SKM-1 (cell line): ENCODE results near the gene TTC21A.

Experiments
- DNase-seq: peaks from one replicate; lab custom pipeline; 2025; ENCODE audit not compliant: unreplicated experiment; lab: John Stamatoyannopoulos, UW

TTC21A gene

DNA sequence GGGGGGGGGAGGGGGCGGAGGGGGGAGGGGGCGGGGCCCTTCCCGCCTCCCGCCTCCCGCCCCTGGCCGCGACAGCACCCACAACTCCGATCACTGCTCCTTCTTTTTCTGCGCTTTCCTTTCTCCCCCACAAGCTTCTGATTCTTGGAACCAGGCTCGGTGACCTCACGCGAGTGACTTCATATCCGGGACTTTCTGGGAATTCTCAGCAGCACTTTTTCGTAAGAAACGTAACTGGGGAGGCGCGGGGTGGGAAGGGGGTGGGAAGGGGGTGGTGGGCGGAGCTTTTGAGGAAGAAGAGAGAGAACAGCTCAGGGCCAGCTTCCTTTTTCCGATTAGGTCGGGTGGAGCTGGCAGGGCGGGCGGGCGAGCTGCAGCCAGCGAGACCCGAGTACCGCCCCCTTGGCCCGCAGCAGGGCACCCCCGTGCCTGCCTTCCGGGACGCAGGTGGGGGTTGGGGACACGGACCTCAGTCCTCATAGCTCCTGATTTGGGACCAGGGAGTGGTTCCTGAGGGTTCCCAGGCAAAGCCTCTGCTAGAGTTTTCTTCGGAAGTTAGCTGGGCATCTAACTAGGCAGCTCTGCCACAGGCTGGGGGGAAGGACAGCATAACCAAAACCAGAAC is 70.3 kb downstream of the TTC21A start:
- peak; percentile 73 for DNase-seq

DNA sequence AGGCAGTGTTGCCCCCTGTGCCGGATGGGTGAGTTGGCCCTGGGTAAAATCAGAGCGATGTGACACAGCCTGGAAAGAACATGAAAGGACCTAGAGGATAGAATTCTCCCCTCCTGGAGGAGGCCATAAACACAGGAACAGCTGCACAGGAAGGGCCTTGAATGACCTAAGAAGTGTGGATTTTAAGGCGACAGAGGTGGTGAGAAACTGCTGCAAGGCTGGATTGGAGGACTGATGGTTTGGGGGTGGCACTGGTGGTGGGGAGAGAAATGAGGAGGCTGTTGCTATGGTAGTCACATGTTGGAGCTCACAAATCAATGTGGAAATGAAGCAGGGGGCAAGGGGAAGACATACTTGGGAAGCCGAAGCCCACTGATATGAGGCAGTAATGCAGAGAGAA is 71.1 kb downstream of the TTC21A start:
- DNase-seq, result no peak

DNA sequence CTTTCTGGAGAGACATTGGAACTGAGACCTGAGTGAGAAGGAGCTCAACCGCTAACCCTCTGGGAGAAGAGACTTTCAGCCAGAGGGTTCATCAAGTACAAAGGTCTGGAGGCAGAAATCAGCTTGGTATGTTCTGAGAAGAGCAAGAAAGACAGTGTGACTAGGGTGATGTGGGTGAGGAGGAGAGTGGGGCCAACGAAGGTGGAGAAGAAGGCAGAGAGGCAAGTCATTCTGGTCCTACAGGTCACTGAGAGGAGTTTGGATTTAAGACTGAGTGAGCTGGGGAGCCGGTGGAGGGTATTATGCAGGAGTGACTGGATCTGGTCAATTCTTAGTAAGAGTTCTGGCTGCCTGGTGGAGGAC is 72.7 kb downstream of the TTC21A start:
- no peak for DNase-seq

DNA sequence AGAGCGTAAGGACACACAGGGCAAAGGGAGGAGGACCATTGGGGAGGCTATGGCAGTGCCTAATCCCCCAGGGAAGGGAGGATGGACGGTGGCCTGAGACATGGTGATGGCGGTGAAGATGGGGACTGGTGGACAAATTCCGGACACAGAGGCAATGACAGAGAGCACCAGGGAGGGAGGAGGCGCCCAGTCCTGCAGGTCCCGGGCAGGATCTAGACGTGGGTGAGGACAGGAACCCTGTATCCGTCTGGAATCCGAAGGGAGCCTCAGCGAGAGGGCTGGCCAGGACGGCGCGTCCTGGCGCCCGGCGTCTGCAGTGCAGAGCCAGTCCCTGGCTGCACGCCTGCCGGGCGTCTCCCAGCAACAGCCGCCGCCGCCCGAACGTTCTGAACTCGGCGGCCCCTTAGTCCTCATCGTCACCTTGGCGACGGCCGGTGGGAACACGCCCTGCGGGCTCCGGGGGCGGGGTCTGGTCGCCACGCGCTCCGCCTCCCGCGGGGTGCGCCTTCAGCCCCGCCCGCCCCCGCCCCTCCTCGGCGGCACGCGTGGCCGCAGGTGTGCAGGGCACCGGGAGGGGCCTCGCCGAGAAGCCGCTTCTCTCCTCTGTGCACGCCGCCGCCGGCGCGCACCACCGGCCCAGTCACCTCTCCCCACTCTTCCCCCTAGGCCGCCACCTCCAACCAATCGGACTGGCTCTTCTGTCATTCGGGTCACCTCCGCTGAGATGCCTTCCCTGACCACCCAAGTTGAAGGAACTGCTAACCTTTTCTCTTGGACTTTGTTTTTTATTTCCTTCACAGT is 73.3 kb downstream of the TTC21A start:
- peak; percentile 50 for DNase-seq

DNA sequence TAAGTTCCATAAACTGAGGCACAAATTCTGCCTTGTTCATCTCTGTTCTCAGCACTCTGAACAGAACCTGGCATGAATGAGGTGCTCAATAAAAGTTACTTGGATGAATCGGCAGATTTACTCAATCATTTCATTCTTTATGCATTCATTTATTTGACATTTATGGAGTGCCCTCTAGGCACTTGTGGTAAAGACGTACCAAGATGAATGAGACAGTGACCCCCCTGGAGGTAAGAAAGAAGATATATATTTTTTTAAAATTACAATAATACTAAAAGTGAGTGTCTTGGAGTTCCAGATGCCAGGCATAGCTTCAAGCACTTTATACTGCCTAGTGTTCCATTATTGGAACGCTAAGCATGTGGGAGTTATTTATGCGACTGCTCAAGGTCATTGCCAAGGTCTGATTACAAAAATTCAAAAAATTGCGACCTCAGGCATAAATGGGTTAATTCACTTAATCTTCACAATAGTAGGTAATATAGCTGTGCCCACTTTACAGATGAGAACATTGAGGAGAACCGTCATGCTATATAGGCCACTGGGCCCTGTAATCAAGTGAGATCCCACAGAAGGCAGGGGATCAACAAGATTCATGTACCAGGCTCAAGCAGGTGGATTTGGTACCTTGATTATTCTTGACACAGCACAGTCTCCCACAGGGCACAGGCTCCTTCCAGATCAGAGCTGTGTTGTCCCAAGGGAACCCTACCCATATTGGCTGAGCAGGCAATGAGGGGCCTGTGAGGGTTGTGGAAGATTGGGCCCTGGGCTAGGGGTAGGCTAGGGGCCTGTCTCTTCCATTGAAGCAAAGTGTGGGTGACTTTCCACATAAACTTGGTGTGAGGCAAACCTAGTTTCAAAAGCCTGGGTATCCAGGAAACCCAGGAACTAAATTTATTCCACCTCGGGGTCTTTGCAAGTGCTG is 74.2 kb downstream of the TTC21A start:
- no peak for DNase-seq

DNA sequence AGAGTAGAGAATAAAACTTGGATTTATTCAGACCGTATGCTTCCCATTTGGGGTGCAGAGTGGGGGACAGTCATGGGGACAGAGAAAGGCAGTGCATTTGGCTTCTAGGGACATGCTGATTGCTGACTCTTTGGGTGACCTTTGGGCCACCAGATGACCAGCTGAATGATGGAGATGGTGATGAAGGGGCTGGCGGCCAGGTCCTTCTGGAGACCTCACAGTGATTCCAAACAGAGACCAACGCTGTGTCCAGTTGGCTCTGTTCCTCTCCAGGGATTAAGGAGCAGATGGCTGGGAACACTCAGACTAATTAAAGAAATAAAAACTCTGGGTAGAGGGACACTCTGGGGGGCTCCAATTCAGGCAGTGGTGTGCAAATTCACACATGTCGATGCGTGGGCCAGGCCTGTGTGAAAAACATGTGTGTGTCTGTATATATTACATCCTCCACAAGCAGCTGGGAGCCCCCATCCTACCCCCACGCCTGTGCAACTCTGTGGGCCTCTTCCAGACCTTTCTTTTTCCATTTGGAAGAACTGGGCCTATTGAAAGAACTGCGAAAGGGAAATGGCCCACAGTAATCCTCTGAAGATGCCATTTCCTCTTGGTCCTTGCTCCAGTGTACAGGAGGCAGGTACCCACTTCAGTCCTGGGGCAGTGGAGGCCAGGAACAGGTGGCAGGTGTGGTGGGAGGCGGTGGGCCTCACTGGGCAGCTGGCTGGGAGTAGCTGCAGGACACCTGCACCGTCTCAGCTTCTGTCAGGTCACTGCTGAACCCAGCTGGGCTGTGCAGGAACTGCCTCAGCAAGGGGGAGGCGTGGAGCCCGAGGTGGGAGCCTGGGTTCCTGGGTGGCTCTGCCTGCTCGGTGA is 76.0 kb downstream of the TTC21A start:
- no peak for DNase-seq

DNA sequence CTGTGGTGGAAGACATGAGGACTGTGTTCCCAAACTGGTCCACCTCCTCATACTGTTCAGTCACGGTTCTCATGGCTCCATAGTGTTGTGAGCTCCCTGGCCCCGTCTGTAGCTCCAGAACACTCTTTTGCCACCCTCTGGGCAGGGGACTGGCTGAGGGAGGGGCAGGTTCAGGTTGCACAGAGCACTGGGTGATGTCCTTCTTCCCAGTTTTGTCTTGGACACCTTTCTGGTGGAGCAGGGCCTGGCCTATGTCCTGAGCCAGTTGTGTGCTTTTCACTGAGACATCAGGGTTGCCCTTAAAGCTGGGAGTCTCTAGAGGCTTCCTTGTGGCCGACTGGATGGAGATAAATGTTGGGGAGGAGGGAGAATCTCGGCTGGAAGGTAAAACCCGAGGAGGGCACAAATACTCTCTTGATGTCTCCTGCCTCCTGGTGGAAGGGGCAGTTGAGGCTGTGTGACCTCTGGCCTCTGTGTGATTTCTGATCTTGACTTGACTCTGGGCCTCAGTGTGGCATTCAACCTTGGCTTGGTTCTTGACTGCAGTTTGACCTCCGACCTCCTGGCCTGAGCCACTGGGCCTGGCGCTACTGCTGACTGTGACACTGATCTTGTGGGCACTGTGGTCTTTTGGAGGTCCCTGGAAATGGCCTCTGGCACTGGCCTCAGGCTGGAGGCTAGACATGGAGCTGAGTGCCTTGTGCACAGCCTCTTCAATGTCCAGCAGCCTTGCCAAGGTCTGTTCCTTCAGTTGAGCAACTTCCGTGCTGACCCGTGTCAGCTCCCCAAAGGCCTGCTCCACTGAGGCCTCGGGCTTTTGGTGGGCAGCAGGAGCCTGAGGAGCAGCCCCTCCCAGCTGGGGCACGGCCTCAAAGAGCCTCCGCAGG is 76.8 kb downstream of the TTC21A start:
- DNase-seq, result no peak

DNA sequence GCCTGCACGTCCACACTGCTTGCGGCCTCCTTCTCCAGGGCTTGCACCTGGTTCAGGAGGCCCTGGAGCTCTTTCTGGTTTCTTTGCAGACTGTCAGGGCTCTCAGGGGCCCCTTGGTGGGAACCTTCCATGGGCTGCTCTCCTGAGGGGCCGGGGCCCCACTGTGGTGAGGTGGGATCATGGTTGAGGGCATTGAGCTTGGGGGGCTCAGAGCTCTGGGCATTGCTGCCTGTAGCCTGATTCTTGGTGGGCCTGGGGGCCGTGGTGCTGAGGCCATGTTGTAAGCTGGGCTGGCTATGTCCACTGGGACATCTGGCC is 77.4 kb downstream of the TTC21A start:
- DNase-seq, result no peak

DNA sequence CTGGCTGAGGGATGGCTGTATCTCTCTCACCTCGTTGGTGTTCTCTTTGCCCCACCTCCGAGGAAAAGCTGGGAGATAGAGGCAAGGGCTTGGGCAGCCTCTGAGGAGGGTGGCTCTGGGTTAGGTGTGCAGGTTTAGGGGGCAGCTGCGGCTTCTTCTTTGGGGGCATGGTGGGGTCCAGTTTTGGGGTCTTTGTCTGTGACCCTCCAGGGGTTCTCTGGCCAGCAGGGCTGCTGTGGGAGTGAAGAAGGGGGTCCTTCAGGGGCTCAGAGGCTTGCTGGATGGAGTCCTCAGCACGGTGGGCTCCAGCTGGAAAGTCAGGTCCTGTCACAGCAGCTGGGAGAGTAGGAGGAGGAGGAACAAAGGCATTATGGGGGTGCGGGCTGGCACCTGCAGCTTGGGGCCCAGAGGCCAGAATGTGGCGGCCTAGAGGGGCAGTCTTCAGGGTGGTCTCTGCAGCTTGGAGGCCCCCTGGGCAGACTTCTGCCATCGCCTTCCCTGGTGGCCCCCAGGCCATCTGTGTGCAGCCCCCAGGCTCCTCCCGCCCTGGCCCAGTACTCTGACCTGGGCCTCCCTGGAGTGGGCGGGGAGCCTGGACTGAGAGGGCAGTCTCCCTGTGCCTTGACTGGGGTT is 78.0 kb downstream of the TTC21A start:
- no peak for DNase-seq

DNA sequence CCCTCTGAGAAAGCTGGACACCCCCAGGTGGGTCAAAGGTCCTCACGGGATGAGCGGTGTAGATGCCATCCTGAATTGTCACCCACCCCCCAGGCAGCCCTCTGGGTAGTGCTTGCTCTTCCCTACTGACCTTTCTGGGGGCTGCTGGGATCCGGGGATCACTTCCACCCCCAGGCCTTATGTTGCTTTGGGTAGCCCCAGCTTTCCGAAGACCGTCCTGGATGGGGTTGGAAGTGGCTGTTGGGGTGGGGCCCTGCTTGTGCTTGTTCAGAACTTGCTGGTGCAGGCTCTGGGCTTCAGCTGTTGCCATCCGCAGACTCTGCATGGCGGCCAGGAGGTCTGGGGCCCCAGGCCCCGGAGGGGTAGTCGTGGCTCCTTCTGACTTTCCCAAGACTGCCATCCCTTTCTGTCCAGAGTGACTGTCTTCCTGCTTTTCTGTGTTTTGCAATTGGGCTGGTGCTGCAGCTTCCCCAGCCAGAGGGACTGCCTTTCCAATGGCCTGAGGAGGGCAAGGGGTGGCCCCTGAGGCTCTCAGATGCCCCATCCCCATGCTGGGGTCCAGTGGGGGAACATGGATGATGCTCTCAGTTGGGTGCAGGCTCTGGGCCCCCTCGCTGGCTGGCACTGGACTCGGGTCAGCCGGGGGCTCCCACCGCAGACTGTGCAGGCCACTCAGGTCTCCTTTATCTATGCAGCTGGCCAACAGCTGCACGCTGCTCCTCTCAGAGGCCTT is 78.6 kb downstream of the TTC21A start:
- DNase-seq, result no peak

DNA sequence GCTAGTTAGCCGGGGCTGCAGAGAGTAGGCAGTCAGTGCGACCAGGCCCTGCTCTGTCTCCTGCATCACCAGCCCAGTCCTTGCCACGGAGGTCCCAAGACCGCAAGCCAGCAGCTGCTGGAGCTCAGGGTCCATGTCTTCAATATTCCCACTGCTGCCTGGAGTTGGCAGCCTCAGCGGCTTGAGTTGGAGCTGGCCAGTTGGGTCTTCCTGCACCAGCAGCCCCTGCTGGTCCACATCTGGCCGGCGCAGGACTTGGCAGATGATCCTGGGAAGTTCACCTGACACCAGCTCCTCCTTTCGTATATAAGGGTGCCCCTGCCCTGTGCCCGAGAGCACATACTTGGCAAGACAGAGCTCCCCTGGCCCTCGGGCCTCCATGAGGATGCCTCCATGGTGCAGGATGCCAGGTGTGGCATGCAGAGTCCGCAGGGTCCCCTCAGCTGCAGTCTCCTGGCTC is 79.2 kb downstream of the TTC21A start:
- DNase-seq, result no peak

DNA sequence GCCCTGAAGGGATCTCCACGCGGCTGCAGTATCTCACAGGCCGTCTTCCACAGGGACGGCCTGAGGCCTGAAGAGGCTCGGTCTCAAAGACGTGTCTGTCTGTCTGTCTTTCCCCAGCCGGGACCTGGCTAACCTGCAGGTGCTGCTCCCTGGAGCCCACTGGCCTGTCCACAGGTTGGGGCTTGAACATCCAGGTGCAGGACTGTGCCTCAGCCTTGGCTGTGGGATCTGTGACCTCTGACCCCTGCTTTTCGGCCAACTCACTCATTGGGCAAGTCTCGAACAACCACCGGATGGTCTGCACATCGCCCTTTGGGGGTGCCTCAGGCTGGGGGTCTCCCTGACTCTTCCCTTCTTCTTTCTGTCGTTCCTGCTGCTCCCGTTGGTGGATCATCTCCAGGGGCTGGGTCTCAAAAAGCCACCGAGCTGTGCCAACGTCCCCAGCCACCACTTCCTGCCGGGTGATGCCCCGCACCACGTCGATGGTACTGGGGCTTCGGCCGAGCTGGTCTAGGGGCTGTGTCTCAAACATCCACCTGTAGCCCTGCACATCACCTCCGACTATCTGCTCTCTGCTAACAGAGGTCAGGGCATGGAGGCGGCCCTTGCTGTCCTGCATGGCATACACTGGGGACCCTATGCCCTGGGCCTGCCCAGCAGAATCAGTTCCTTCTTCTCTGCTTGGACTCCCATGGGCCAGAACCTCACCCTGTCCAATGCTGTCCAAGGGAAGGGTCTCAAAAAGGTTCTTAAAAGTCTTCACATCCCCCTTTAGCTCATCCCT is 80.1 kb downstream of the TTC21A start:
- no peak for DNase-seq
